ENCODE results near the gene IP6K3.

- TF ChIP-seq CTCF (IDR thresholded peaks at IDR 0.05) (no peak), EZH2 (IDR thresholded peaks at IDR 0.05; ENCODE audit: borderline replicate concordance, insufficient read depth, low read depth, low read length, poor library complexity, severe bottlenecking) (no peak)
These were observed 43.7 kb upstream of the IP6K3 start for GRCh38 chr6:33790379-33790778.
